ENCODE measurements around the gene SERINC2. TPM values are rescaled to one million over a fixed set of nuclear protein-coding genes. Genes with fewer than 3 reads are reported as not detected.

Gene SERINC2
- total RNA-seq, 1 donor from 2014 or later: 9.6 TPM

- no peaks in the 10 kb centered on the region for H3K9me3 Mint-ChIP-seq
- peaks cover 17% of the 10 kb centered on the region for H3K27me3 ChIP-seq
- H3K9ac ChIP-seq: no peak overlapping the region
- peaks cover 15% of the 10 kb centered on the region for H3K79me2 ChIP-seq (ENCODE audit: low read depth)
- peaks cover 9% of the 10 kb centered on the region for H3K36me3 Mint-ChIP-seq
- peaks cover 26% of the 10 kb centered on the region for H3K27me3 Mint-ChIP-seq (ENCODE audit: insufficient read depth, low read depth)
- H3K4me2 ChIP-seq: no peak overlapping the region
- H3F3A ChIP-seq (ENCODE audit: low read depth): peaks cover 16% of the 10 kb centered on the region
- no peak overlapping the region for H2AFZ ChIP-seq (replicated peaks)
- H3K36me3 ChIP-seq: no peaks in the 10 kb centered on the region
- H3K27ac ChIP-seq: no peak overlapping the region
- no peak for DNase-seq (ENCODE audit: low spot score)
- no peaks in the 10 kb centered on the region for H3K9me3 ChIP-seq (ENCODE audit: low read depth)
- H3K4me1 ChIP-seq: peaks cover 20% of the 10 kb centered on the region
- no peak overlapping the region for H3K4me3 ChIP-seq
- no peak overlapping the region for H3K27ac Mint-ChIP-seq
- TF ChIP-seq EZH2 (IDR thresholded peaks at IDR 0.05): no peak
- no peak for TF ChIP-seq CTCF (IDR thresholded peaks at IDR 0.05)
- TF ChIP-seq EZH2phosphoT487 (IDR thresholded peaks at IDR 0.05): no peak
- H3K4me3 Mint-ChIP-seq: peak overlapping the region; percentile 16
- peaks cover 11% of the 10 kb centered on the region for H4K20me1 ChIP-seq (ENCODE audit: low read depth)
- H3K4me1 Mint-ChIP-seq: peaks cover 33% of the 10 kb centered on the region
Measured at GRCh38 chr1:31410871-31411270, 2.1 kb upstream of the SERINC2 start.

- H3K27ac Mint-ChIP-seq: peak overlapping the region; percentile 46
- H3K4me3 ChIP-seq: no peak overlapping the region
- no peaks in the 10 kb centered on the region for H3K36me3 ChIP-seq
- H3K27ac ChIP-seq: no peak overlapping the region
- H3K27me3 ChIP-seq: peaks cover 17% of the 10 kb centered on the region
- TF ChIP-seq EZH2 (IDR thresholded peaks at IDR 0.05) (no peak), CTCF (IDR thresholded peaks at IDR 0.05) (no peak), EZH2phosphoT487 (IDR thresholded peaks at IDR 0.05) (no peak)
- peak overlapping the region; percentile 78 for H3K4me2 ChIP-seq
- no peak overlapping the region for H2AFZ ChIP-seq (replicated peaks)
- peaks cover 26% of the 10 kb centered on the region for H3K4me1 ChIP-seq
- H4K20me1 ChIP-seq (ENCODE audit: low read depth): peaks cover 11% of the 10 kb centered on the region
- H3K4me1 Mint-ChIP-seq: peaks cover 44% of the 10 kb centered on the region
- H3K36me3 Mint-ChIP-seq: peaks cover 10% of the 10 kb centered on the region
- peaks cover 16% of the 10 kb centered on the region for H3F3A ChIP-seq (ENCODE audit: low read depth)
- peaks cover 24% of the 10 kb centered on the region for H3K27me3 Mint-ChIP-seq (ENCODE audit: insufficient read depth, low read depth)
- H3K9me3 Mint-ChIP-seq: no peaks in the 10 kb centered on the region
- H3K9me3 ChIP-seq (ENCODE audit: low read depth): no peaks in the 10 kb centered on the region
- H3K79me2 ChIP-seq (ENCODE audit: low read depth): peaks cover 21% of the 10 kb centered on the region
- H3K9ac ChIP-seq: no peak overlapping the region
- no peak for DNase-seq (ENCODE audit: low spot score)
- peak overlapping the region; percentile 88 for H3K4me3 Mint-ChIP-seq
Measured at GRCh38 chr1:31412205-31412604, 808 bp upstream of the SERINC2 start.

- Mint-ChIP-seq H3K9me3 (no peaks in the 10 kb centered on the region), H3K4me3 (peak overlapping the region; percentile 97), H3K4me1 (peaks cover 45% of the 10 kb centered on the region), H3K27me3 (ENCODE audit: insufficient read depth, low read depth) (peaks cover 28% of the 10 kb centered on the region), H3K27ac (peak overlapping the region; percentile 93), H3K36me3 (peaks cover 10% of the 10 kb centered on the region)
- Histone ChIP-seq H3K9me3 (ENCODE audit: low read depth) (no peaks in the 10 kb centered on the region), H3F3A (ENCODE audit: low read depth) (peaks cover 16% of the 10 kb centered on the region), H3K27ac (peak overlapping the region; percentile 28), H3K4me3 (peak overlapping the region; percentile 91), H2AFZ (replicated peaks) (peak overlapping the region; percentile 51), H3K36me3 (no peaks in the 10 kb centered on the region), H3K79me2 (ENCODE audit: low read depth) (peaks cover 21% of the 10 kb centered on the region), H3K27me3 (peaks cover 17% of the 10 kb centered on the region), H3K4me2 (peak overlapping the region; percentile 78), H4K20me1 (ENCODE audit: low read depth) (peaks cover 13% of the 10 kb centered on the region), H3K9ac (peak overlapping the region; percentile 50), H3K4me1 (peaks cover 26% of the 10 kb centered on the region)
- no peak for TF ChIP-seq EZH2phosphoT487 (IDR thresholded peaks at IDR 0.05)
- TF ChIP-seq CTCF (IDR thresholded peaks at IDR 0.05): no peak
- peak; percentile 29 for TF ChIP-seq EZH2 (IDR thresholded peaks at IDR 0.05)
- DNase-seq (ENCODE audit: low spot score): peak; percentile 70
Measured at GRCh38 chr1:31413405-31414001, 490 bp downstream of the SERINC2 start.
